Measurements from ENCODE around the gene ATP9A.
A peak's percentile ranks its signal among the peaks of the same experiment; 100 is the strongest.
"Not testable (repeated sequence)": the region's sequence is repeated elsewhere in the genome, so short reads cannot be mapped to it uniquely, and the experiment has no call there.

The ATP9A gene

DNA sequence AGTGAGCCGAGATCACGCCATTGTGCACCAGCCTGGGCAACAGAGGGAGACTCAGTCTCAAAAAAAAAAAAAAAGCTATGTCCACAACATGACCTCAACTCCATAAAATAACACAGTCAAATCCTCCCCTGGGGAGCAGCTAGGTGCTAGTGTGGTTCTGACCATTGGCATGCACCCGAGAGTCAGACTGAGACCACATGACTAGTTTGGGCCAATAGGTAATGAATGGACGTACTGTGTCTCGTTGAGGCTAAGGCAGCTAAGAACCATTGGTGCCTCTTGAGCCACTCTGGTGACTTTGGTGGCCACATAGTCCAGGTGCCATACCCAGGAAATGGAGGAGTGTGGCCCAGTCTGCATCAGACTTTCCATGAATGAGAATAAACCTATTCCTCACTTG lies 40.3 kb downstream of the ATP9A start:
- DNase-seq (ENCODE audit: low spot score): no peak

DNA sequence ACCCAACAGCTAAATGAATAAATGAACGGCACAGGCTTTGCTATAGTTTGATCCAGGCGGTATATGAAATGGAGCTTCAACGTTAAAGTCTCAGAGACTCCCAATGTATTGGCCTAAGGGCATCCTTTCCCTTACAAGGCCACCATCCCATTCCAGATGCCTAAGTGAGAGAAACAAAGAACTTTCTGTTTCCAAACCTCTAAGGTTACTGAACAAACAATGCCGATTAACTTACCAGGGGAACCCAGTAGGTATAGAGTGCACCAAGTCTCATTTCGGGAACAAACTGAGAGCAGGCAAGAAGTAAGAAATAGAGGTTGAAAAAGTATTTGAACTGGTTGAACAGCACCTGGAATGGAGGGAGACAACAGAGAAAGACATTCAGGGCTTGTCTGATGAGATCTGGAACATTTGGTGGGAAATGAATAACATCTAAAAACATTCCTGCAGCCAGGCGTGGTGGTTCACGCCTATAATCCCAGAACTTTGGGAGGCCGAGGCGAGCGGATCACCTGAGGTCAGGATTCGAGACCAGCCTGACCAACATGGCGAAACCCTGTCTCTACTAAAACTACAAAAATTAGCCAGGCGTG lies 42.5 kb downstream of the ATP9A start:
- DNase-seq (ENCODE audit: low spot score): no peak

DNA sequence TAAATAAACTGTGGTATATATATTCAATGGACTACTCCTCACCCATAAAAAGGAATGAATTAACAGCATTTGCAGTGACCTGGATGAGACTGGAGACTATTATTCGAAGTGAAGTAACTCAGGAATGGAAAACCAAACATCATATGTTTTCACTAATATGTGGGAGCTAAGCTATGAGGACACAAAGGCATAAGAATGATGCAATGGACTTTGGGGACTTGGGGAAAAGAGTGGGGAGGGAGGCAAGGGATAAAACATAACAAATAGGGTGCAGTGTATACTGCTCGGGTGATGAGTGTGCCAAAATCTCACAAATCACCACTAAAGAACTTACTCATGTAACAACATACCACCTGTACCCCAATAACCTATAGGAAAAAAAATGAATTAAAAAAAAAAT lies 45.2 kb downstream of the ATP9A start:
- not testable (repeated sequence) for DNase-seq (ENCODE audit: low spot score)

DNA sequence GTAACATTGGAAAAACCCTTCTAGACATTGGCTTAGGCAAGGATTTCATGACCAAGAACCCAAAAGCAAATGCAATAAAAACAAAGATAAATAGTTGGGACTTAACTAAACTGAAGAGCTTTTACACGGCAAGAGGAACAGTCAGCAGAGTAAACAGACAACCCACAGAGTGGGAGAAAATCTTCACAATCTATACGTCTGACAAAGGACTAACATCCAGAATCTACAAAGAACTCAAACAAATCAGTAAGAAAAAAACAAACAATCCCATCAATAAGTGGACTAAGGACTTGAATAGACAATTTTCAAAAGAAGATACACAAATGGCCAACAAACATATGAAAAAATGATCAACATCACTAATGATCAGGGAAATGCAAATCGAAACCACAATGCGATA lies 45.9 kb downstream of the ATP9A start:
- DNase-seq (ENCODE audit: low spot score): not testable (repeated sequence)

DNA sequence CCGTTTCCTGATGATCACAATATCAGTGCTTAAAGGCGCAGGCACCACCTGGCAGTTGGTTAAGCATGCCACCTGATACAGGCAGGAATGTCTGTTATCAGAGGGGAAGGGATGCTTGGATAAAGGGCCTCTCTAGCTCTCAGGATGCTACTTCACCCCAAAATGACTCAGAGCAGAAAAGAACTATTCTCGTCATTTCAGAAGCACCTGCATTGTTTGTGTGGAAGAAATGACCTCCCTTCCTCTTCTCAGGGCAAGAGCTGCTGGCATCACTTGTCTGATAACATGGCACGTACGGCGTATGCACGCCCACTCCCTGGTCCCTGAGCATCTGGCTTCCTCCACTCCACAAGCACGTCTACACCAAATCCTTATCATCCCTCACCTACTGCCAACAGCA lies 47.3 kb downstream of the ATP9A start:
- DNase-seq (ENCODE audit: low spot score): no peak

DNA sequence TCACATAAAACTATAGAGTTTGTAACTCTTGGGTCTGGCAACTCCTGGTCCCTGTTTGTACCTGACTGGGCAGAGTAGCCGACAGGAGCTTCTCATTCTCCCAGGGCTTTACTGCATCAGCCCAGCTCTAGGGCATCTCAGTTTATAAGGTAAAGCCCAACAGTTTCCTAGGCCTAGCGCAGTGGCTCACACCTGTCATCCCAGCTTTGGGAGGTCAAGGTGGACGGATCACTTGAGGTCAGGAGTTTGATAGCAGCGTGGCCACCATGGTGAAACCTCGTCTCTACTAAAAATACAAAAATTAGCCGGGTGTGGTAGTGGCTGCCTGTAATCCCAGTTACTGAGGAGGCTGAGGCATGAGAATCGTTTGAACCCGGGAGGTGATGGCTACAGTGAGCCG lies 47.8 kb downstream of the ATP9A start:
- DNase-seq (ENCODE audit: low spot score): no peak

DNA sequence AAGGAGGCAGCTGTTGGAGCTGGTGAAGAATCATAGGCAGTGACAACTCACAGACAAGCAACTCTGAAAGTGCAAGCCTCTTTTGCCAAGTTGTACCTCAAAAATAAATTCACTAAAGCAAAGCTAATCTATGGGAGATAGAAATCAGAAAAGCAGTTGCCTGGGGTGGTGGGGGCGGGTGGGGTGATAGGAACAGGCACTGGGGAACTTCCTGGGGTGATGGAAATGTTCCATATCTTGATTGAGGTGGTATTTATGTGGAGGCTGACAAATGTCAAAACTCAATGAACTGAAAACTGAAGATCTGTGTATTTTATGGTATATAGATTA lies 52.4 kb downstream of the ATP9A start:
- no peak for DNase-seq (ENCODE audit: low spot score)

DNA sequence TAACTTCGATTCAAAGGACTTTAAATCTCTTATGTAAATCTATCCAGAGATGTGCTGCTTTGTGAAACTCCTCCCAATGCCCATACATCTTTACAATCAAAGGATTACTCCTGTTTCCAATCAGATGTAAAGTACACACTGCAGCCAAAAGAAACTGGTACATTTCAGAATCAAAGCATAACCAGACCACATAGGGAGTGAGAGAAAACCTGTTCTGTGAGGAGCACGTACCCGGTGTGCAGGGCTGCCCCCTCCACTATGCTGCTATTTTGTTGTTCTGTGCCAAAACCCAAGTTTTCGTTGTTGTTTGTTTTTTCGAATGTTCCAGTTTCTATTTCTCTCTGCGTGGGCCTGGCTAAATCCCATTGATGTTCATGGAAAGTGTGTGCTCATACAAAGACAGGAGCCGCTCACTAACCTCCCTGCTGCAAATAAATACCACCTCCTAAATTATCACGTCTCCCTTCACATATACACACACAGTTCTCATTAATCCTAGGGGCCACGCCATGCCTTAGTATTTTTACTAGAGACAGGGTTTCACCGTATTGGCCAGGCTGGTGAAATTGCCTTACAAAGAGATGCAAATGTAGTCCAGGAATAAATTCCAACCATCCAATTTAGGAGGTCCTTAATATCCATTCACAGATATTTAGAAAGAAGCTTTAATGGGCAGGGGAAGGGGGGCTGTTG lies 52.9 kb downstream of the ATP9A start:
- peak; percentile 10 for DNase-seq (ENCODE audit: low spot score)

DNA sequence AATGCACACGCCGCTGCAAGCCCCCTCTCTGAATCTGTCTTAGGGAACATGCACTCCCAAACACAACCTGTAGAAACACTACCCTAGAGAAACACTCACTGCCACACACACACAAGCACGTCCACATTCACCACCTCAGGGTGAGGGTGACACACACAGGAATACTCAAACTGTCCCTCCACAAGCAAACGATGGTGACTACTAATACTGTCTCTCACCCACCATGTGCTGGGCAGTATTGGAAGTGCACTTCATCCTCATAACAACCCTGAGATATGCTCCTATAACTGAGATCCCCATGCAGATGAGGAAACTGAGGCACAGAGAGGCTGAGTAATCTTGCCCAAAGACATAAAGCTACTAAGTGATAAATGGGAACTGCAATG lies 55.0 kb downstream of the ATP9A start:
- DNase-seq (ENCODE audit: low spot score): no peak

DNA sequence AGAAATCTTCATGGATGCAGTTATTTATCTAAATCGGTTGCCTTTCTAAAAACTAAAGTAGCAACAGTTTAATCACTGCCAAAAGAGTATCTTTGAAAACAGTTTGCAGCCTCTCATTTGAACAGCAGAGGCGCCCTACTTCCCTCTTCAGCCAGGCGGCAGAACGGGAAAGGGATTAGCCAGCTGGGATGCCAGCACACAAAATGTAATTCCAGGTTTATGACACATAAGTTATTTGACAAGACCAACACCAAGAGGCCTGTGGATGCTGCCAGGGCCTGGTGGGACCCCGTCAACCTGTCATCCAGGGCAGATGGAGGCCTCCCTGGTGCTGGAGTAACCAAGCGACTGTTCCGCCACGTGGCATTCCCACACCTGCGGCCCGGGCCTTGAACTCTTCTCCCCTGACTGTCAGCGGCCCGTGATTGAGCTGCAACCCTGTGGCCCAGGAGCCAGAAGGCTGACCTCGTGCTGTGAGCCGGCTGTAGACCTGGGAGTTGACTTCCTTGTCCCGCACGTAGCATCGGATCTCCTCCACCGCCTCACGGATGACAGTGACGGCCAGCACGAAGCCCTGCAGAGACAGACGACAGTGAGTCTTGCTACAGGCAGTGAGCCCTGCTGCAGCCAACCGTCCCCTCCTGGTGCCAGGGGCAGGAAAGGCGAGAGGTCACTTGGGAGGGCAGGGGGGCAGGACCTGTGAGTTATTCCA lies 55.5 kb downstream of the ATP9A start:
- DNase-seq (ENCODE audit: low spot score): no peak

DNA sequence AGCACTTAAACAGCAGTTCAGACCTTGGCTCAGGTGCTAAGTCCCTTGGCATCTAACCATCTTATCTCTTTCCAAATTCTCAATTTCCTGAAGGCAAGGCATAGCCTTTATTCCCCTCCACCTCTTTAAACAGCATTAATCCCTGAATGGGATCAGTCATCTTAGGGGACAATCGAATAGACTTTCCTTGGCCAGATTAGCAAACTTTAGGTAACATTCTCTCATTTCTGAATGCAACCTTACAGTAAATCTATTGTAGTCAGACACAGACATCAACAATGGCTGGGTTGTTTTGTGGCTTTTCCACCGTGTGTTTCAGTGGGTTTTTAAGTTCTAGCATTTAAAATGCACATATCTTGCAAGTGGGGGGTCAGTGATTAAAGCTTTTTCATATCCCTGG lies 56.8 kb downstream of the ATP9A start:
- no peak for DNase-seq (ENCODE audit: low spot score)

DNA sequence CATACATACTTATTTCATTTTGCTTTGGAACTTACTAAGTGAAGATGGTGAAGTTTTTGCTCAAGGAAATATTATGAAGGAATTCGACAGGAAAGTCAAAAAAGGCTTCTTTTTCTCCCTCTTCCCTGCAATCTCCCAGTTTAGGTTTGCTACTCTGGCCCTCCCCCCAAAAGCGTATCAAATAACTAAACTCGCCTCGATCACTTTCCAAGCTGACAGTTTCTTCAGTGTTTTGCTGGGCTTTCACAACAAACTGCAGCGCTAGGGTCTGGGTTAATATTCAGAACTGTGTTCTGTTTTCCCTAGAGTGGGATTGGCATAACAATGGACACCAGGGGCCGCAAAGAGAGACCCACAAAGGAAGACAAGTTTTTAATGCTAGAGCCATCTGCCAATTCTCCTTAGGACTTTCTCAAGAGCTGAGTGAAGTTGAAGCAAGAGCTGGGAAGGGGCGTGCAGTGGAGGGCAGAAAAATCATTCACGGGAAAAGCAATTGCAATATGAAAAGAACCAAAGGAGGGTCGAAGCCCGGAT lies 57.8 kb downstream of the ATP9A start:
- no peak for DNase-seq (ENCODE audit: low spot score)

DNA sequence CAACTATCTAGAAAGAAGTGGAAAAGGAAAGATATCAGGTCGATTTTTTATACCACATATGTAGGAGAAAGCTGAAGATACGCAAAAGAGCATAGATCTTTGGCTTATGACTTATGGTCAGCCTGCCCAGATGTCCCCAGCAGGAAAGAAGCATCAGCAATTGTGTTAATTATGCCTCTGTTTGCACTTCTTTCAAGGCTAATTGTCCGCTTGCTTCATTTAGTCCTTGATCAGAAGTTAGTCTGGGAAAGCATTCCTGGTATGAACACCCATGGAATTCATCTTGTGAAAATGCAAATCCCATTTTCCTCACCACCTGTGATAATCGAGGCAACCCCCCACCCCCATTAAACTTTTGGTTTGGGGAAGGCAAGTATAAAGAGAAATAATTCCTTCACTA lies 62.8 kb downstream of the ATP9A start:
- no peak for DNase-seq (ENCODE audit: low spot score)

DNA sequence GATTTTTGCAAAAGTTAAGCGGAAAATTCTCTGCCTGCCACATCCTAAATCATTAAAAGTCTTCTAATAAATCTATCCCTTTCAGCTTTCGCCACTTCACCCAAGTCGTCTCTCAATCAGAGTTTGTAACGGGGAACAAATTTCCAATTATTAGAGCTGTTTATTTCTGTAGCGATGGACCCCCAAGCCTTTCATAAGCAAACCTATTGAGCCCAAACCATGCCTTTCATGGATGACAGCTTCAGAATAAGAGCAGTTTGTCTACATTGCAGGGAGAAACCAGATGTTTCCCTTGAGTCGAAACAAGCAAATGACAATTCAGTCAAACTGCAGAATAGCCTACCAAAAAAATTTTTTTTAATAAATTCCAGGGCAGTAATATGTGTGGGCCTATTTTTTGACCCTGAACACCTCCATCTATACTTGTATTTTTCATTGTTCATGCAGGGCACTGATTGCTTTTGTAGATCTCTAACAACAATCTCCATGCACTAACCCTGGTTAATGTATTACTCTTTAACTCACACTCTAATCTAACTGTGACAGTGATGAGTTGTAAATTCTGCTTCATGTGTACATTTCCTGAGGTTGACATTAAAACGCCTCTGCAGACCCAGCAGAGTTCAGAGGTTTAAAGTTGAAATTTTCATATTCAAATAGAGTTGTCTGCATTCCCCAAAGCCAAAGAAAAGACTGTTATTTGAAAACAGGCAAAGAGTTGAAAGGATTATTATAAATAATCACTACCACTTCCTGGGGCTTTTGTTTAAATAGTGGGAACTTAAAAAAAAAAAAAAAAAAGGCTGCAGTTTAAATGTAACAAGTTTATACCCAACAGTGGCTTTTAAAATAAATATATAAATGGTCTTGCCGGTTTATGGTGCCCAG lies 64.5 kb downstream of the ATP9A start:
- no peak for DNase-seq (ENCODE audit: low spot score)

DNA sequence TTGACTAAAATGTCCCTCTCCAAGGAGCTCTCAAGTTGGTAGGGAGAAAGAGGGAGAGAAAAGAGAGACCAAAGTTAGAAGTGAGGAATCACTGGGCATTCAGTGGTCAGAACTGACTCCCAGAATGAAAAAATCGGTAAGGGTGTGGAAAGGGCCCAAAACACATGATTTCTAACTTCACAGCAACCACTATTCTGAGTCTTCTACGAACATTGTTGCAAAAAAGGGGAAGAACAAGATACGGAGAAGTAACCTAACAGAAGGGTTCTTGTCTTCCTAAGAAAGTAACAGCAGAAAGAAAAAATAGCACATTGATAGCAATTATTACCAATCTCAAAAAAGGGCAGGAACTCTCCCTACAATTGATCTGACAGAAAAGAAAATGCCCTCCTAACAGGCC lies 65.6 kb downstream of the ATP9A start:
- no peak for DNase-seq (ENCODE audit: low spot score)

DNA sequence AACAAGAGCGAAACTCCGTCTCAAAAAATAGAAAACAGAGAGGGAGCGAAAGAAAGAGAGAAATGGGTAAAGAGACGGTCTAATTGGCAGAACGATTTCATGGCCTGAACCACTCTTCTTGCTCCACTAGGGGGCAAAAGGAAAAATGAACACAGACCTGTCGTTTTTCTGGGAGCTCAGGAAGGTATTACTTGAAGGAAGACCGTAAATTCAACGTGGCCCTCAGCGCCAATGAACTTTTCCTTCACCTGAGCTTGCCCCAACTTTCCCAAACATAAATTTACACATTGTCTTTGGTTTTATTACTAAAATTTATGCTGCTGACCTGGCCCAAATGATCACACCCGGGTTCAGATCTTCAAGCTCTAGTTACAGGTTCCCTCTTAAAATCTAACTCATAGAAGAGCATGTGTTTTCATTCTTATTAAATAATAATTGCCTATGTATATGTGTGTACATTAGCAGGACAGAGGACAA lies 67.3 kb downstream of the ATP9A start:
- DNase-seq (ENCODE audit: low spot score): peak; percentile 53

DNA sequence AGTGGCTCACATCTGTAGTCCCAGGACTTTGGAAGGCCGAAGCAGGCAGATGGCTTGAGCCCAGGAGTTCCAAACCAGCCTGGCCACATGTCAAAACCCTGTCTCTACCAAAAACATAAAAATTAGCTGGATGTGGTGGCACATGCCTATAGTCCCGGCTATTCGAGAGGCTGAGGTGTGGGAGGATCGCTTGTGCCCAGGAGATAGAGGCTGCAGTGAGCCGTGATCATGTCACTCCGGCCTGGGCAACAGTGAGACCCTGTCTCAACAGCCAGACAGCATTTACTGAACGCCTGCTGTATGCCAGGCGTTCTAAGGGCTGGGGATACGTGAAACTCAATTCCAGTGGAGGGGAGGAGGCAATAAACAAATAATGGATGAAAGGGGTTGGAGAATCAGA lies 69.9 kb downstream of the ATP9A start:
- DNase-seq (ENCODE audit: low spot score): no peak

DNA sequence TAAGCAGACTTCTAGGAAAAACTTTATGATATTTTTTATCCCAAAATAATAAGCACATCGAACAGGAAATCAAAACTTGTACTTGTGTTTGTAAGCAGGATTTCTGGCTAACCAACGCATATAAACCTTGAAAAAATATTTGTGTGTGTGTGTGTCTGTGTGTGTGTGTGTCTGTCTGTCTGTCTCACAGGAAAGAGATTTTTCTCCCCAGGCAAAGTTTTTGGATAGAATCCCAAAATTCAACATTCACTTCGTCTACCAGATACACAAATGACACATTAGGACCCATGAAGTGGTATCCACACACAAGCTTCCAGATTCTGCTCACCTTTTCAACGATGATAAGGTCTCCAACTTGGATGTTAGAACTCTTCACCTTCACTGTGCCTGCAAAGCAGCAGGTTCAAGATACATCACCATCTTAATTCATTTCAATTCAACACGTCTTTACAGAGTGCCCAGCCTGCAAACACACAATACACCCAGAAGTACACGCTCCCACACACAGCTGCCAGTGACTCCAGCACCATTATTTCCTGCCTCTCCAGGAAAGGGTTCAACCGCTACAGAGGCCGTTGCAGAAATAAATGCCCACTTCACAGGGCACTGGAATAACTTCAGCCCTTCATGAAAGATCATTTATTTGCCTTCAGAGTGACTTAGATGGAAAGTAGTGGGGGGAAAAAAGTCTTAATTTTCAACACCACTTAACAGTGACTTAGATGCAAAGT lies 70.9 kb downstream of the ATP9A start:
- DNase-seq (ENCODE audit: low spot score): no peak

DNA sequence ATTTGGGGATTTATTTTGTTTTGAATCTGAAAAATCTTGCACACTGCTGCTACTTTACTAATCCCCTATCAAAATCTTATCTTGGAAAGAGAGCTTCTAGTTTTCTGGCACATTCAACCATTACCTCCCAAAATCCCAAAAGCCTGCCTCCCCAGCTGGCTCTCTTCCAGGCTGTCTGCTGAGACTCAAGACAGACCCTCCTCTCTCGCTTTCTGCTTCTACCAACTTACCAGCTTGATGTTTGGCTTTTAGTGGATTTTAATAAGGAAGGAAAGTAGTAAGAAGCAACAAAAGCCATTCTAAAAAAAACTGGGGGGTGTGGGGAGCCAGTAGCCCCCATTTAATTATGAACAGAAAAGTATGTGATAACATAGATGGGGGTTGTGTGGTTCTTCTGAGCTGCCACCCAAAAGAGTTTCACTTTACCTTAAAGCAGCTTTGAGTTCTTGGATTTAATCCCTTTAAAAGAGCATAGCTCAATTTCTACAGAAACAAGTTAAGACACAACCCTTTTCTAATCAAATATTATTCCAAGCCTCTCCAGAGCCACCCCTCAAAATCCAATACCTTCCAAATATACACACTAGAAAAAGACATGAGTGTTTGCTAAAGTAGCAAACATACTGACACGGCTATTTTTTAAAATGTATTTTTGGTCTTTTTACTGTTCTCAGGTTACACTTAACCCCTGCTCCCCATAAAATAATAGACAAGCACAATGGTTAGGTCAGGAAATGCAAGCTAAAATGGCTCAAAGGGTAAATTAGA lies 71.7 kb downstream of the ATP9A start:
- DNase-seq (ENCODE audit: low spot score): no peak

DNA sequence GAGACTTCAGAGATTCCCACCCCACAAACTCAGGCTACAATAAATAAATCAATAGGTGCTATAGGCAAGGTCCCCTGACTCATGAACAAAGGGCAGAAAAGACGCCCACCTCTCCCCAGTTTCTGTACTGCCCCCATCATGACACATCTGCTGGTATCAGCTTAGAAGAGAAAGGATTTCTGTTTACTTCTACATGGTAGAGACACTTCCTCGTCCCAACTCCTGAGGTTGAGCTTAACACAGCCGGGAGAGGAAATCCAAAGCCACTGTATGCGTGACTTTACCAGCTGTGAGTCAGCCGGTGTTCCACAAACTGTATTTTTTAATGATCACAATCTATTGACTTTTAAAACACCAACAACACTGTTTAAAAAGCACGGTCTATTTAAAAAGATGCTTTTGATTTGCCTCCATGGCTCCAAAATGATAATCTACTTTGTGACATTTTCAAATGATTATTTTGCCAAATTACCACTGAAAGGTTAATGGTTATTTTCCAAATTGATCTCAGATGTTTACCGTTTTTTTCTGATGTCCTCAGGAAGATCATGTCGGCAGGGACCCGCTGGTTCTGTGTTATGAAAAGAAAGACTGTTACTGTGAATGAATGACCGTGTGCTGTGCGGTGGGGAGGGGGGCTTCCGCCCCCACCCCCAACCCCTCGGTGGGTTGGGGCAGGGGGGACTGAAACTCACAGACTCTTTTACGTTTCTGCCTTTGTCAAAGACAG lies 72.5 kb downstream of the ATP9A start:
- peak; percentile 65 for DNase-seq (ENCODE audit: low spot score)
